Fibroblast of mammary gland (primary cell): Measurements from ENCODE around the gene POLR2L.

ENCODE experiments used
- DNase-seq: peaks from one replicate; pipeline ENCODE4 v3.0.0-alpha.2; 2010; ENCODE audit warnings: low read depth
- H3K4me3 ChIP-seq: 2 replicates; pipeline ENCODE4 v1.5.1; 2011; ENCODE audit warnings: low read depth, mild to moderate bottlenecking, low read length, moderate library complexity; ENCODE audit not compliant: control insufficient read depth
- CTCF ChIP-seq: conservative IDR thresholded peaks from 2 replicates; pipeline ENCODE4 v1.5.1; 2011; ENCODE audit warnings: low read depth, low read length, inconsistent platforms; ENCODE audit not compliant: control insufficient read depth, insufficient read depth

POLR2L gene

GRCh38 chr11:790721-791564 lies 51.4 kb downstream of the POLR2L start:
- no peak for DNase-seq
- H3K4me3 ChIP-seq = no peak overlapping the region
- no peak for TF ChIP-seq CTCF

GRCh38 chr11:789943-790342 lies 52.4 kb downstream of the POLR2L start, which contains the start of gene CEND1:
TSS of gene CEND1 (minus strand) at chr11:790090. CDS start at chr11:788576, 1,514 bp downstream.
- peak within 1 kb of the TSS; percentile 21 for H3K4me3 ChIP-seq
- no peak for TF ChIP-seq CTCF
- peak; percentile 48 for DNase-seq
